NCI-H2029 (cell line): ENCODE results near the gene AP1M1.
"Not testable (repeated sequence)": the region's sequence is repeated elsewhere in the genome, so short reads cannot be mapped to it uniquely, and the experiment has no call there.

Source experiments
- DNase-seq: peaks from one replicate; lab custom pipeline; 2025; lab: John Stamatoyannopoulos, UW

The AP1M1 gene

GRCh38 chr19:16197622-16198369, at the start of gene AP1M1:
Gene AP1M1 (plus strand): TSS chr19:16197911. CDS start chr19:16198027, 116 bp downstream.
- DNase-seq = peak; percentile 95

- DNase-seq = no peak
These were observed 49.1 kb upstream of the AP1M1 start for GRCh38 chr19:16148443-16149229.

DNA sequence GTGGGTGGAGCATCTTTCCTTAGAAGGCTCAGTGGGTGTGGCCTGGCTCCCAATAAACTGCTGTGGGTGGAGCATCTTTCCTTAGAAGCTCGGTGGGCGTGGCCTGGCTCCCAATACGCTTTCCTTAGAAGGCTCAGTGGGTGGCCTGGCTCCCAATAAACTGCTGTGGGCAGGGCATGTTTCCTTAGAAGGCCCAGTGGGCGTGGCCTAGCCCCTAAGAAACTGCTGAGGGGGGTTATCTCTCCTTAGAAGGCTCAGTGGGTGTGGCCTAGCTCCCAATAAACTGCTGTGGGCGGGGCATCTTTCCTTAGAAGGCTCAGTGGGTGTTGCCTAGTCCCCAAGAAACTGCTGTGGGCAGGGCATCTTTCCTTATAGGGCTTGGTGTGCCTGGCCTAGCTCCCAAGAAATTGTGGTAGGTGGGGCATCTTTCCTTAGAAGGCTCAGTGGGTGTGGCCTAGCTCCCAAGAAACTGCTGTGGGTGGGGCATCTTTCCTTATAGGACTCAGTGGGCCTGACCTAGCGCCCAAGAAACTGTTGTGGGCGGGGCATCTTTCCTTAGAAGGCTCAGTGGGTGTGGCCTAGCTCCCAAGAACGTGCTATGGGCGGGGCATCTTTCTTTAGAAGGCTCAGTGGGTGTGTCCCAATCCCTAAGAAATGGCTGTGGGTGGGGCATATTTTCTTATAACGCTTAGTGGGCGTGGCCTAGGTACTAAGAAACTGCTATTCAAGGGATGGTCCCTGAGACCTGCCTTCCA, 44.0 kb upstream of the AP1M1 start:
- DNase-seq = no peak

DNA sequence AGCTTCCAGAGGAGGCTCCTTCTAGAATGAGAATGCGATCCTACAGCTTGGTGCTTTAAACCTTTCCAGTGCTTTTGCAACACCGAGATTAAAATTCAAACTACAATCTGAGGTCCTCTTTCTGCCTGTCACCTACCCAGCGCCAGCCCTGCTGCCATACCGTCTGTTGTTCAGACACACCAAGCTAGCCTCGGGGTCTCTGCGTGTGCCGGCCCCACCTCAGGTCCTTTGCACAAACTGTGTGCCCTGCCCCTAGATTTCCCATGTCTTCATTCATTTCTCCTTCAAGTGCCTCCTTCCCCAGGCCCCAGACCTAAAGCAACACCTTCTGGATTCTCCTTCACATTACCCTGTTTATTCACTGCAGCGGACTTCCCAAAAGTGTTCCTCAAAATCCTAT, 43.2 kb upstream of the AP1M1 start:
- no peak for DNase-seq

DNA sequence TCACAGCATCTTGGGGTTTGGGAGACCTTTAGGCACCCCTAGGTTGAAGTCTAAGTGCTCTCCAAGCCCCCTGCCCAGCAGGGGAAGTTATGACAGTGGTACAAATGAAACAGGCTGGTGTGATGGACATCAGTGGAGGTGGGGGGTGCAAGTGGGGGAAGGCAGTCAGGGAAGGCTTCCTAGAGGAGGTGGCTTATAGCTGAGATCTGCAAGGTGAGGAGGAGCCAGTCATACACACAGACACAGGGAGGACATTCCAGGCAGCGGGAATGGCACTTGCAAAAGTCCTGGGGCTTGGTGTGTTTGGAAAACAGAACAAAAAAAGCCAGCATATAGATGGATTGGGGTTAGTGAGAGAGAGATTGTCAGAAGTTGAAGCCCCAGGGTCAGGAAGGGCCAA, 42.6 kb upstream of the AP1M1 start:
- DNase-seq = no peak

- DNase-seq = no peak
These were observed 40.8 kb upstream of the AP1M1 start for GRCh38 chr19:16156904-16157303.

DNA sequence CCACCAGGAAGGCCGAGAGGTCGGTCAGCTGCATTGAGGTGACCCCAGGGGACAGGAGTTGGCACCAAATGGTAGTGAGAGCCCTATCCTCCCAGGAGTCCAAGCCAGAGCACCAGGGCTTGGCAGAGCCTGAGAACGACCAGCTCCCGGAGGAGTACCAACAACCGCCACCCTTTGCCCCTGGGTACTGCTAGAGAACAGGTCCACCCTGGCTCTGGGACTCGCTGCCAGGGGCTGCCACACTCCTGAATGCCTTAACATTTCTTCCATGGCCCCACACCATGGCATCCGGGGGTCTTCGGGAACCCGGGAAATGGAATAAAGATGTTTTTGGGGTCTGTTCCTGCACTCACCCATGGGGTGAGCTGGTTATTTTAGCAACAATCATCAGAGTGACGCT, 40.1 kb upstream of the AP1M1 start:
- no peak for DNase-seq

- DNase-seq = no peak
These were observed 38.1 kb upstream of the AP1M1 start for GRCh38 chr19:16159655-16160054.

- DNase-seq = no peak
These were observed 37.2 kb upstream of the AP1M1 start for GRCh38 chr19:16160445-16160942.

DNA sequence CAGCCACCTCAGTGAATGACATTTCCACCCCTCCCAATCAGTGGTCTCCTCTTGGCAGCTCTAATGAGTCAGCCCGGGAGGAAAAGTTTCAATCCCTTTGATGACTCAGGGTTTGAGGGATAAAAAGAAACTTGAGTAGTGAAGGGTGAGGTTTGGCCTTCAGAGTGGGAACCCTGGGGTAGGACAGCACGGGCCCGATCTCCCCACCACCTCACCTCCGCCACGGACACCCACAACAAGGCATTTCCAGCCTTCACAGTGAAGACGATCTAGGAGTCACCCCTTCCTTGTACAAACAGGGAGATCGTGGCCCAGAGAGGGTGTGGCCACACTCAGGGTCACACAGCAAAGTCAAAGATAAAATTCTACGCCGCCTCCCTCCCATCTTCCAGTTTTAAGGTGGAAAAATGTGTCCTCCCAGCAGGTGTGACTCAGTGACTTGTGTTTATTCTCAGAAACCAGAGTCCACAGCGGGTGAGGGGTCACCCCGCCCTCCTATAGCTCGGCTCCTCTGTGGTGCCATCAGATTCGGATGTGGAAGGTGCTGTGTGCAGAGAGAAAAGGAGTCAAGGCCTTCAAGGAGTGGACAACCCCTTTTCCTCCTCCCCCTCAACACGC, 36.7 kb upstream of the AP1M1 start:
- DNase-seq = no peak

DNA sequence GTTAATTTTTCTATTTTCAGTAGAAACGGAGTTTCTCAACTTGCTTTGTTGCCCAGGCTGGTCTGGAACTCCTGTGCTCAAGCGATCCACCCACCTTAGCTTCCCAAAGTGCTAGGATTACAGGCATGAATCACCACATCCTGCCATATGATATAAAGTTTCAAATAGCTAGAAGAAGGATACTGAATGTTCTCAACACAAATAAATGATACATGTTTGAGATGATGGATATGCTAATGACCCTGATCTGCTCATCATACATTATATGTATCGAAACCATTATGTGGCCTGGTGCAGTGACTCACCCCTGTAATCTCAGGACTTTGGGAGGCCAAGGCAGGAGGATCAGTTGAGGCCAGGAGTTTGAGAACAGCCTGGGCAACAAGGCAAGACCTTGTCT, 35.9 kb upstream of the AP1M1 start:
- no peak for DNase-seq

GRCh38 chr19:16164222-16164890, 33.4 kb upstream of the AP1M1 start:
- no peak for DNase-seq

- no peak for DNase-seq
These were observed 31.3 kb upstream of the AP1M1 start for GRCh38 chr19:16166417-16166816.

DNA sequence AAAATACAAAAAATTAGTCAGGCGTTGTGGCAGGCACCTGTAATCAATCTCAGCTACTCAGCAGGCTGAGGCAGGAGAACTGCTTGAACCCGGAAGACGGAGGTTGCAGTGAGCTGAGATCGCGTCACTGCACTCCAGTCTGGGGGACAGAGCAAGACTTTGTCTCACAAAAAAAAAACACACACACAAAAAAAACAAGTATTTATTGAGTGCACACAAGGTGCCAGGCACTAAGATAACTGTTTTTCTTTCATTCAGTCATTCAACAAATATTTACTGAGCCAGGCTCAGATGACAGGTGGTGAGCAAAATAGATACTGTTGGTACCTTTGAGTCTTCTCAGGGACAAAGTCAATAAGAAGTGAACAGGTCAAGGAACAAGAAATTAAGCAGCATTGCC, 30.7 kb upstream of the AP1M1 start:
- peak; percentile 14 for DNase-seq

GRCh38 chr19:16168465-16169081, 29.1 kb upstream of the AP1M1 start:
- no peak for DNase-seq

DNA sequence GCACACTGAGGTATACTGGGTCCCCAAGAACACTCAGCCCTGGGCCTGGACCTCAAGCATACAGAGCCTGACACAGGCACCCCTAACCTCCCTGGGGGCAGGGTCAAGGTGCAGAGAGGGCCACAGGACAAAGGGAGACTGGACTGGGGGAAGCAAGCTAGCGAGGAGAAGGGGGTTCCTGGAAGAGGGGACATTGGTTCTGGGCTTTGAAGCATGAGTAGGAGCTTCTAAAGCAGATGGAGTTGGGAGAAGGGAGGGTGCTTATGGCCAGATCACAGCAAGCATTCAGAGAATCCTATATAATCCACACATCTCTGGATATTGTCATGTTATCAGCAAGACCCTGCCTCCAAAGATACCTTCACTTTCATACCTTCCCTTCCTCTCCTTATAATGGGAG, 27.6 kb upstream of the AP1M1 start:
- DNase-seq = no peak

DNA sequence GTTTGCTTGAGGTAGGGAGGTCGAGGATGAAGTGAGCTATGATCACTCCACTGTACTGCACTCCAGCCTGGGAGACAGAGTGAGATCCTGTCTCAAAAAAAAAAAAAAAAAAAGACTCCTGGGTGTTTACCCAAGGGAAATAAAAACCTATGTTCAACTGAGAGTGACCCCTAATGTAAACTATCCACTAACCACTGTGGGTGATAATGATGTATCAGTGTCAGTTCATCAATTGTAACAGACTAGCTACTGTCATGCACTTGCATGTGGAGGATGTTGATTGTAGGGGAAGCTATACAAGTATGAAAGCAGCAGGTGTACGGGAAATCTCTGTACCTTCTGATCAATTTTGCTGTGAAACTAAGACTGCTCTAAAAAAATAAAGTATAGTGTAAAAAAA, 21.8 kb upstream of the AP1M1 start:
- no peak for DNase-seq

DNA sequence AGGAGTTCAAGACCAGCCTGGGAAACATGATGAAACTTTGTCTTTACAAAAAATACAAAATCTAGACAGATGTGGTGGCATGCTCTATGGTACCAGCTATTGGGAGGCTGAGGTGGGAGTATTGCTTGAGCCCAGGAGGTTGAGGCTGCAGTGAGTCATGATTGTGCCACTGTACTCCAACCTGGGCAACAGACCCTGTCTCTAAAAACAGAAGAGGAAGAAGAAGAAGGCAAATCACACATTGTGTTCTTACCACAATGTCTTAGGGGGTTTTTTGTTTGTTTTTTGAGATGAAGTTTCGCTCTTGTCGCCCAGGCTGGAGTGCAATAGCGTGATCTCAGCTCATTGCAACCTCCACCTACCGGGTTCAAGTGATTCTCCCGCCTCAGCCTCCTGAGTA, 18.8 kb upstream of the AP1M1 start:
- not testable (repeated sequence) for DNase-seq

GRCh38 chr19:16180611-16181010, 17.1 kb upstream of the AP1M1 start:
- no peak for DNase-seq

GRCh38 chr19:16184665-16185122, 13.0 kb upstream of the AP1M1 start:
- no peak for DNase-seq
